NCI-H510A (cell line): Measurements from ENCODE around the gene GPX4.

ENCODE experiments used
- DNase-seq: peaks from one replicate; lab custom pipeline; 2025; lab: John Stamatoyannopoulos, UW

GPX4 gene

DNA sequence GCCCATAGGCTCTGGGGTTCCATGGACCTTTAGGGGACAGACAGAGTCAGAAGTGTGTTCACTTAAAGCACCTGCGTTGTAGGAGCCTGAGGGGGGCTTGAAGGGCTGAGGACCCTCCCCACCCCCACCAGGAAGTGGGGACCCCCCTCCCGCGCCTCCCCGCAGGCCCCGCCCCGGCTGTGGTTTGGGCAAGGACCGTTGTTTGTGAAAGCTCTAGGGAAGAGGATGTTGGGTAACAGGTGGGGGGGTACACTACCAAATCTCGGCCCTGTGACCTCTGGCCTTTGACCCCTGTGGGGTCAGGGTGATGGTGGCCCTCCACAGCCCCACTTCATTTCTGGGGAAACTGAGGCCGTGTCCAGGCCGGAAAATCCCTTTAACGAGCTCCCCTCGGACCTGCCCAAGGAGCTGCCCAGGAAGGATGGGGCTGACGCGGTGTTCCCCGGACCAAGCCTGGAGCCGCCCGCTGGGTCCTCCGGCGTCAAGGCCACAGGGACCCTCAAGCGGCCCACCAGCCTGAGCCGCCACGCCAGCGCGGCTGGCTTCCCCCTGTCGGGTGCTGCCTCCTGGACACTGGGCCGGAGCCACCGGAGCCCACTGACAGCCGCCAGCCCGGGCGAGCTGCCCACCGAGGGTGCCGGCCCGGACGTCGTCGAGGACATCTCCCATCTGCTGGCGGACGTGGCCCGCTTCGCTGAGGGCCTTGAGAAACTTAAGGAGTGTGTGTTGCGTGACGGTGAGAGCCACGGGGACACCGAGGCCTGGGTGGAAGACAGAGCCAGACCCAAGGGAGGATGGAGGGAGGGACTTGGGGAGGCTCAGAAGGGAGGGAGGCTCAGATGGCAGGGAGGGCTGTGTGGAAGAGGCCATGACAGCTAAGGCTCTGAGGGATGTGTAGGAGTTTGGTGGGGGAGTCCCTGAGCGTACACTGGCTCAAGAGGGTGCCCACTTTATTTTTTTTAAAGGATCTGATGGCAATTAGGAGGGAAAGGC, 35.5 kb upstream of the GPX4 start:
- DNase-seq, result no peak

DNA sequence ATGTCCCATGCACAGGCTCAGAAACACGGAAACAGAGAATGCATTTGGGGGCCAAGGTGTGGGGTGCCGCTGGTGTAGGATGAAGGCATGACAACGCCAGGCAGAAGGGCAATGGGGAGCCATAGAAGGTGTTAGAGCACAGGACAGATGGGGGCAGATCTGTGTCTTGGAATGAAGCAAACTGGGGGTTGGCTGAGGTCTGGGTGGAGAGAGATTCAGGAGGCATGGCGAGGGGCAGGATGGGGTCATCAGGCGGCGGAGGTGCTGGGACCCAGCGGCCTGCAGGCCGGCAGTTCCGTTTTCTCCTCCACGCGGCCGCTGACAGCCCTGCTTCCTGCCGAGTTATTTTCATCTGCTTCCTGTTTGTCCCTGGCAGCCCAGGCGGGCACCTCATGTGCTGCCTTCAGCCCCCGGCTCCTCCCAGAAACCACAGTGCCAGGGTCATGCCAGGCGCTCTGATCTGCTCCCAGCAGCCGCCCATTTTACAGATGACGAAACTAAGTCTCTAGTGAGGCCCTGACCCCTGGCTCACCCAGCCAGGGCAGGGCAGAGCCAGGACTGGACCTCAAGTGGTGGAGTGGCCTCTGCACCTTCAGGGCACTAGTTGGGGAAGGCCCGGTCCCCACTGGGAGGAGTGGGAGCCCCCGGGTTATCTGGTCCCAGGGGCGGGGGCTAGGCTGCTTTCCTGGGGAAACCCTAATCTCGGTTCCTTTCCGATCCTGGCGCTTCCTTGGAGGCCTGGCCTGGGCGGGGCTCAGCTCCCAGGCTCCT, 34.6 kb upstream of the GPX4 start:
- DNase-seq, result no peak

DNA sequence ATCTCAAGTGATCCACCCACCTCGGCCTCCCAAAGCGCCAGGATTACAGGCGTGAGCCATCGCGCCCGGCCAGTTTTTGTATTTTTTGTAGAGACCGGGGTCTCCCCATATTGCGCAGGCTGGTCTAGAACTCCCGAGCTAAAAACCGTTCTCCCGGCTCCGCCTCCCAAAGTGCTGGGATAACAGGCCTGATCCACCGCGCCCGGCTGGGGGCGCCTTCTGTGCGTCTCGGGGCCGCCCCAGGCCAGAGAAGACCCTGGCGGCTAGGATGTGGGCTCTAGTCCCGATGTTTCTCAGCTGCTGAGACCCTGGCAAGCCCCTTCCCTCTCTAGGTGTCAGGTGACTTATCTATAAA, 33.2 kb upstream of the GPX4 start:
- no peak for DNase-seq

DNA sequence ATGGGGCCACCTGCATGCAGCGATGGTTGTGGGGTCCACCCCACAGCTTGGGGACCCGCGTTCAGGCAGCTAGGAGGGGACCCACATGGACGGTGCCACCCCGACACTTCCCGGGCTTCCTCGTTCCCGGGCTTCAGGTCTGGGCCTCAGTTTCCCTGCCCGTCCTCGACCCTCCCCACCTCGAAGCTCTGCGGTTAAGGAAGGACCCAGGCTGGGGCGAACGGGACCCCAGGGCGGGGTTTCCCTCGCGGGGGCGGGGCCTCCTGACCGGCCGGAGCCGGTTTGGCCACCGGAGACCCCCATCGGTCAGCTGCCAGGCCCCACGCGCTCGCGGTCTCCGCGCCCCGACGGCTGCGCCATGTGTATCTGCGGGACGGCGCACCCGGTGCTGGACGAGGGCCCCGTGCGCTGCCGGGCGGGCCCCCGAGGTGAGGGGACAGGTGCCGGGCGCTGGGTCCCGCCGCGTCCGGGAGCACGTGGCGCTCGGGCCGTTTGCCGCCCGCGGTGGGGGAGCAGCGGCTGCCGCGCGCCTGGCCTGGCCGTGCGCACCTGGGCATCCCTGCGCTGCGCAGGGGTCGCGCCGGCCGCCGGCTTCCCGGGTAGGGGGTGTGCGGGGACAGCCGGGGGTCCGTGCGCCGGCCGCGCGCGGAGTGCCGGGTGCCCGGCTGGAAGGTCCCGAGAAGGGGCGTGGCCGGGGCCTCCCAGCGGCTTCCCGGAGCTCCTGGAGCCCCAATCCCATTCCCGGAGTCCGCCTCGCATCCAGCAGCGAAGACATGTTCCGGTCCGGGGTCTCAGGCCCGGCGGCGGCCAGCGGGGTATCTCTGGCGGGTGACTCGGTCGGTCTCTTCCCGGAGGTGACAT, 32.6 kb upstream of the GPX4 start:
- DNase-seq, result no peak

DNA sequence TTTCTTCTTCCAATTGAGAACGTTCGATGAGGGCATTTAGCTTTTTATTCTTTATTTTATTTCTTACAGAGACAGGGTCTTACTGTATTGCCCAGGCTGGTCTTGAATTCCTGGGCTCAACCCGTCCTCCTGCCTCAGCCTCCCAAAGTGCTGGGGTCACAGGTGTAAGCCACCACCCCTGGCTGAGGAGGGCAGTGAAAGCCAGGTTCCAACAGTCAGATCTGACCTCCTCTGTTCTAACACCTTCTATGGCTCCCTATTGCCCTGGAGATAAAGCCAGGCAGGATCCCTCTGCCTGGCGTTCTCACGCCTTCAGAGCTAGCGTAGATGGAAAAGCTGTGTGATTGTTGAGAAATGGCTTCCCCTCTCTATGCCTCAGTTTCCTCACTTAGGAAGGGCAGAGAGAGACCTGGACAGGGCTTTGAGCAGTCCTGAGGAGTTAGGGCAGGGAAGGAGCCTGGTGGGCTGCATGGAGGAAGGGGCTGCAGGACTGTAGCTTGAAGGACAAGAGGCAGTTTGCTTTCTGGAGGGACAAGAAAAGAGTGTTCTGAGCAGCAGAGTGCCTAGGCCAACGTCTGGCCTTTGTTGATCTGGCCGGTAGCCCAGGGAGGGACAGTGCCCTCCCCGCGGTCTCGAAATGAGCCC, 31.3 kb upstream of the GPX4 start:
- no peak for DNase-seq

DNA sequence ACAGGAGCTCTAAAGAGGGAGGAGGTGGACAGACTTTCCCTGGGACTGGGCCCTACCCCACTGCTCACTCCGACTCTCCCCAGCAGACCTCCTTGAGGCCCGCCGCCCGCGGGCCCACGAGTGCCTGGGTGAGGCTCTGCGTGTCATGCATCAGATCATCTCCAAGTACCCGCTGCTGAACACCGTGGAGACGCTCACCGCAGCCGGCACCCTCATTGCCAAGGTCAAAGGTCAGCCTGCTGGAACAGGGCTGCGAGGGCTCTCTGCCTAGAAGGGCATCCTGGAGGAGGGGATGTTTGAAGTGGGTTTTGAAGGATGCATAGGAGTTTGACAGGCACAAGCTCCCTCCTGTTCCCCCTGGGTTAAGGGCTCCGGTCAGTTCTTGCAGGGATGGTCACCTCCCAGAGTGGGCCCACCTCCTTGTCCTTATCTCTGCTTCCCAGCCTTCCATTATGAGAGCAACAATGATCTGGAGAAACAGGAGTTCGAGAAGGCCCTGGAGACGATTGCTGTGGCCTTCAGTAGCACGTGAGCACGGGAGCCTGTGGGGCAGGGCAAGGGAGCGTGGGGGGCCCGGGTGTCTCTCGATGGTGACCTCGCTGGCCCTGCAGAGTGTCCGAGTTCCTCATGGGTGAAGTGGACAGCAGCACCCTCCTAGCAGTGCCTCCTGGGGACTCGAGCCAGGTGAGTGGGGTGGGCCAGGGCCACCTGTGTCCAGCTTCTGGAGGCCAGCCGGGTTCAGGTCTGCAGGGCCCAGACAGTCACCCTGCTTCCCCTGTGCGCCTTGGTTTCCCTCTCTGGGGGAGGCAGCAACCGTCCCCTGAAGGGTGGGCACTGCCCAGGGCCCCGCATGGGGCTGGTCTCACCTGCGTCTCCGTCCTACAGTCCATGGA, 30.5 kb upstream of the GPX4 start:
- DNase-seq, result no peak

DNA sequence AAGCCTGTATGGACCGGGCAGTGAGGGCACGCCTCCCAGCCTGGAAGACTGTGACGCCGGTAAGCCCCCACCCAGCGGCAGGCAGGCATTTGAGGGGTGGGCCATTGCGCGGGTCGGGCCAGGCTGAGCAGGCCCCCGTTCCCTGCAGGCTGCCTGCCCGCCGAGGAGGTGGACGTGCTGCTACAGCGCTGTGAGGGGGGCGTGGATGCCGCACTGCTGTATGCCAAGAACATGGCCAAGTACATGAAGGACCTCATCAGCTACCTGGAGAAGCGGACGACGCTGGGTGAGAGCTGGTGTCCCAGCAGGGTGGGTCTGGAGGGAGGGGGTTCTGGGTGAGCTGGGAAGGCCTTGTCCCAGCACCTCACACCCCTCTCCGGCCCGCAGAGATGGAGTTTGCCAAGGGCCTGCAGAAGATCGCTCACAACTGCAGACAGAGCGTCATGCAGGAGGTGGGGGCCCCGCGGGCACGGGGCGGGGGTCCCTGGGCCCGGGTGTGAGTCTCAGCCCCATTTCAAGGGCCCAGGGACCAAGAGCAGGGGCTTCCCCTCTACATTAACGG, 29.8 kb upstream of the GPX4 start:
- no peak for DNase-seq

DNA sequence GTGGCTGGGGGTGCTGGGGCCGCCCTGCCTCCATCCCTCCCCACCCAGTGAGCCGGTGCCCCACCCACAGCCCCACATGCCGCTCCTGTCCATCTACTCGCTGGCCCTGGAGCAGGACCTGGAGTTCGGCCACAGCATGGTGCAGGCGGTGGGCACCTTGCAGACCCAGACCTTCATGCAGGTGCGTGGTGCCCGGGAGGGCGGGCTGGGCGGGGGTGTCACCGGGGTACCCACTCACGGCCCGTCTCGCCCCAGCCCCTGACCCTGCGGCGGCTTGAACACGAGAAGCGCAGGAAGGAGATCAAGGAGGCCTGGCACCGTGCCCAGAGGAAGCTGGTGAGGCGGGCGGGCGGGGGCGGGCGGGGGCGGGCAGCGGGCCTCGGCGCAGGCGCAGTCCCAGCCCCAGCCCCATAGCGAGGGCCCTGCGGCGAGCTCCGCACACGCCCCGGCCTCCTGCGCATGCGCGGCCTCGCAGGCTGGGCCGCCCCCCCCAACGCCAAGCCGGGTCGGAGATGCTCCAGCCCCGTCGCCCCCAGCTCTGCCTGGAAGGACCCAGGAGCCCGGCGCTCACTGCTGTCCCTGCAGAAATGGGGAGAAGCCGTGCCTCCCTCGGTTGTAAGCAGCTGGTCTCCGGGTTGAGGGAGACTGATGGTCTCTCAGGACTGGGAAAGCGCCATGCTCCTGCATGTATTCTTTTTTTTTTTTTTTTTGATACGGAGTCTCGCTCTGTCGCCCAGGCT, 29.1 kb upstream of the GPX4 start:
- DNase-seq, result peak; percentile 78

DNA sequence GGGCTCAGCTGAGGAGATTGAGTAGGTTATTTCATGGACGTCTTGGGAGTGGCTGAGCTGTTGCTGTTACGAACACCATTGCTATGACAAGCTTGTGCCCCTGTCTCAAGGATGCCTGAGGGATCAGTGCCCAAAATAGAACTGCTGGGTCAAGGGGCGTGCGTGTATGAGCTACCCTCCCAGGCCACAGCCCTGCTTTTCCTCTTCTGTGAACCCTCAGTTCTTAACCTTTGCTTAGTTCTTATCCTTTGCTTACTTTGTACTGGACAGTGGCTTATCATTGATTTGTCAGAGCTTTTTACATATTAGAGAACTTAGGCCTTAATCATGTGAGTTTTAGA, 27.8 kb upstream of the GPX4 start:
- no peak for DNase-seq

DNA sequence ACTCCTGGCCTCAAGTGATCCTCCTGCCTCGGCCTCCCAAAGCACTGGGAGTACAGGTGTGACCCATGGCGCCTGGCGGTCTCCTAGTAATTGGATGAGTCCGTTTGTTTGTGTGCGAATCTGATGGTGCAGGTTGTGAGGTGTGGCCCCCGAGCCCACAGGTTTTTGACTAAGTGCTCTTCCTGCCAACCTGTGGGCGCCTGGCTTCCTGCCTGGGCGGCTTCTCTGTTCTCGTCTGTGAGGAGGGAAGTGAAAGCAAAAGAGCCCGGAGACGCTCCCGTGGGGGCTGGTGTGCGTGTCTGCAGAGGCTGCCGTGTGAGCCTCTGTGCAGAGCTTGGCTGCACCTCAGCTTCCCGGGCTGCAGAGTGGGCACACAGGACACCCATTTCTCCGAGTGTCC, 26.8 kb upstream of the GPX4 start:
- no peak for DNase-seq

DNA sequence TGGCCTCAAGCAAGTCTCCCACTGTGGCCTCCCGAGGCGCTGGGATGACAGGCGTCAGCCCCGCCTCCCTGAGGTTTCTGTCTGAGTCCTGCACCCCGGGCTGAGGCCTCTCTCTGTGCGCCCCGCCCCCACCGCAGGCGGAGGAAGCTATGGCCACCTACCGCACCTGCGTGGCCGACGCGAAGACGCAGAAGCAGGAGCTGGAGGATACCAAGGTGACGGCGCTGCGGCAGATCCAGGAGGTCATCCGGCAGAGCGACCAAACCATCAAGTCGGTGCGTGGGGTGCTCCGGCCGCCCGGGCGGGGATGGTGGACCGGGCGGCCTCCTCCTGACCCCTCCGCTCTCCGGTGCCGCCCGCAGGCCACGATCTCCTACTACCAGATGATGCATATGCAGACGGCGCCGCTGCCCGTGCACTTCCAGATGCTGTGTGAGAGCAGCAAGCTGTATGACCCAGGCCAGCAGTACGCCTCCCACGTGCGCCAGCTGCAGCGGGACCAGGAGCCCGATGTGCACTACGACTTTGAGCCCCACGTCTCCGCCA, 24.2 kb upstream of the GPX4 start:
- DNase-seq, result peak; percentile 69

DNA sequence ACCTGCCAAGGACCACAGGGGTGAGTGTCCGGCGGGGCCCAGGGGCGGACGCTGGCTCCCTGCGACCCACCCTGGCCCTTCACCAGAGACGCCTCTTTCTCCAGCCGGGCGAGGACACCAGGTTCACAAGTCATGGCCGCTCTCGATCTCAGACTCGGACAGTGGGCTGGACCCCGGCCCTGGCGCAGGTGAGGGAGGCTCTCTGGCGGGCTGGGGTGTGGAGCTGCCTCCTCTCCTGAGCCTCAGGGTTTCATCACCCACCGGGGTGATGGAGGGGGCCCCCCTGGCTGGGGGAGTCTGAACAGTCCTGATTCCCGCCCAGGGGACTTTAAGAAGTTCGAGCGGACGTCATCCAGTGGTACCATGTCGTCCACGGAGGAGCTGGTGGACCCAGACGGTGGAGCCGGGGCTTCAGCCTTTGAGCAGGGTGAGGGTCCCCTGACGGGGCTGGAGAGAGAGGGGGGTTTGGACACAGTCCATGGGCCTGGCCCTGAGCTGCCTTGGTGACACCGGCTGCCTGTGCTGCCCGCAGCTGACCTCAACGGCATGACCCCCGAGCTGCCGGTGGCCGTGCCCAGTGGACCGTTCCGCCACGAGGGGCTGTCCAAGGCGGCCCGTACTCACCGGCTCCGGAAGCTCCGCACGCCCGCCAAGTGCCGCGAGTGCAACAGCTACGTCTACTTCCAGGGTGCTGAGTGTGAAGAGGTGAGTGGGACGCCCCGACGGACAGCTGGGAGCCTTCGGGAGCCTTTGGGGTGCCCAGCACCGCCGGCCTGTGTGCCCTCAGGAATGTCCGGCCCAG, 23.2 kb upstream of the GPX4 start:
- no peak for DNase-seq

DNA sequence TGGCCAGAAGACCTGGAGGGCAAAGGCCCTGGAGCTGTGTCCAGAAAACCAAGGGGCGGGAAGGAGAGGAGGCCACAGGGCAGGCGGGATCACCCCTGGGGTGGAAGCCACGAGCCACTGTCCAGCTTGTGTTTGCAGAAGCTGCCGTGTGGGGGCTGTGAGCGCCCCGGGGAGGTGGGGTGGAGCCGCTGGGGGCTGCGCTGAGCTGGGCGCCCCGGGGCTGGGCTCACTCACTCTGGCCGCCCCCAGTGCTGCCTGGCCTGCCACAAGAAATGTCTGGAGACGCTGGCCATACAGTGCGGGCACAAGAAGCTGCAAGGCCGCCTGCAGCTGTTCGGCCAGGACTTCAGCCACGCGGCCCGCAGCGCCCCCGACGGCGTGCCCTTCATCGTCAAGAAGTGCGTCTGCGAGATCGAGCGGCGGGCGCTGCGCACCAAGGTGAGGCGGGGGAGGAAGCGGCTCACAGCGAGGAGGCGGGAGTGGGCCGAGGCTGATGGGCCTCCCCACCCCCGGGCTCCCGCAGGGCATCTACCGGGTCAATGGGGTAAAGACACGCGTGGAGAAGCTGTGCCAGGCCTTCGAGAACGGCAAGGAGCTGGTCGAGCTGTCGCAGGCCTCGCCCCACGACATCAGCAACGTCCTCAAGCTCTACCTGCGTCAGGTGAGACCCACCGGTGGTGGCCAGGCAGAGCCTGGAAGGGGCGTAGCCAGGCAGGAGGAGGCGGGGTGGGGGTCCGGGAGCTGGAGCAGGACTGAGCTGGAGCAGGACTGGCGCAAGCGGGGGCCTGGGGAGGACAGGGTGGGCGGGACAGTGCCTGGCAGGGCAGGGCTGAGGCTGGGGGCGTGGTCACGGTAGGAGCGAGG, 22.3 kb upstream of the GPX4 start:
- DNase-seq, result no peak

DNA sequence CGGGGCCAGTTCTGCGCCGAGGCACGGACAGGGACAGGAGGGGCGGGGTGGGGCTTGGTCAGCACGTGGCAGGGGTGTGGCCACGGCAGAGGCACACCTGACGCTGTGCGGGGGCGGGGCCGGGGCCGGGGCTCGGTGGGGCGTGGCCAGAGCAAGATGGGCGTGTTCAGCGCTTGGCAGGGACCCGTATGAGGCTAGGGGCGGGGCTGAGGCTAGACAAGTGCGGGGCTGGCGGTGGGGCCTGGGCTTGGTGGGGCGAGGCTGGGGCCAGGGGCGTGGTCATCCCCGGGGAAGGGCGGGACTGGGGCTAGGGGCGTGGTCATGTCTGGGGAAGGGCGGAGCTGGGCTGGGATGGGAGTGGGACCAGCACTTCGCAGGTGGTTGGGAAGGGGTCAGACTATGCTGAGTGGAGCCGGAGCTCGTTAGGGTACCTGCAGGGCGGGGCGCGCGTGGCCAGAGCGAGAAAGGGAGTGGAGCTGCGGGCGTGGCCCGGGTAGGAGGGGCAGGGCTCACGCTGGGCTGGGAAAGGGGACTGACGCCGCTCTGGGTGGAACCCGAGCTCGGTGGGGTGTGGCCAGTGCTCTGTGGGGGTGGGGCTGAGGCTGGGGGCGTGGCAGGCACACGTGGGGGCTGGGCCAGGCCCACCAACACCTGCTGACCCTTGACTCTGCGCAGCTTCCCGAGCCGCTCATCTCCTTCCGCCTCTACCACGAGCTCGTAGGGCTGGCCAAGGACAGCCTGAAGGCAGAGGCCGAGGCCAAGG, 21.4 kb upstream of the GPX4 start:
- peak; percentile 75 for DNase-seq

DNA sequence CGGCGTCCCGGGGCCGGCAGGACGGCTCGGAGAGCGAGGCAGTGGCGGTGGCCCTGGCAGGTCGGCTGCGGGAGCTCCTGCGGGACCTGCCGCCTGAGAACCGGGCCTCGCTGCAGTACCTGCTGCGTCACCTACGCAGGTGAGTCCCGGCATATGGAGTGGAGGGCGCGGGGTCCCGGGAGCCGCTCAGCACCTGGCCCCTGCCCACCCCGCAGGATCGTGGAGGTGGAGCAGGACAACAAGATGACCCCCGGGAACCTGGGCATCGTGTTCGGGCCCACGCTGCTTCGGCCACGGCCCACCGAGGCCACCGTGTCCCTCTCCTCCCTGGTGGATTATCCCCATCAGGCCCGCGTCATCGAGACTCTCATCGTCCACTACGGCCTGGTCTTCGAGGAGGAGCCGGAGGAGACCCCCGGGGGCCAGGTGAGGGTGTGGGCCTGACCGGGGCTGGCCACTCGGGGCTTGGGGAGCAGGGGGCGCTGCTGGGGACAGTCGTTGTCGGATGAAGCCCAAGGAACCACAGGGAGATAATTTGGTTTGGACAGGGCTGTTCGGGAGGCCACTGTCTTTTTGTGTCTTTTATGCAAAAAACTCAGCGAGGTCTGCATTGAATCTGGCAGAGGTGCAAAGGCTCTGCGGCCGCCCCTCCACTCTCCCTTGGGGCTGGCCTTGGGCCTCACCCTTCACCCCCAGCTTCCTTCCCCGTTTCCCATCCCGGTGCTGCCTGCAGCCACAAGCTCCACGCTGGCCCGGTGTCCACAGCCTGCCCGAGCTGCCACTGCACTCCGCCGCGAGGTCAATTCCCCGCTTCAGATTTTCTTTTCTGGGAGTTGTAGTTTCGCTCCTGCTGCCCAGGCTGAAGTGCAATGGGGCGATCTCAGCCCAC, 20.6 kb upstream of the GPX4 start:
- no peak for DNase-seq
